Epithelial cell of esophagus (primary cell): ENCODE measurements around the gene CCDC174.

Experiments
- DNase-seq: peaks from one replicate; pipeline ENCODE4 v3.0.0; 2010; ENCODE audit warnings: low read depth
- H3K4me3 ChIP-seq: 2 replicates; pipeline ENCODE4 v1.5.1; 2011; ENCODE audit warnings: mild to moderate bottlenecking, low read length, control low read depth
- TF ChIP-seq, protein P1 (sequence below): IDR thresholded peaks from 2 replicates; pipeline ENCODE4 v1.5.1; 2011; ENCODE audit warnings: low read depth, mild to moderate bottlenecking, low read length, control low read depth, inconsistent platforms; ENCODE audit not compliant: insufficient read depth; ENCODE audit errors: missing control alignments

Gene CCDC174

DNA sequence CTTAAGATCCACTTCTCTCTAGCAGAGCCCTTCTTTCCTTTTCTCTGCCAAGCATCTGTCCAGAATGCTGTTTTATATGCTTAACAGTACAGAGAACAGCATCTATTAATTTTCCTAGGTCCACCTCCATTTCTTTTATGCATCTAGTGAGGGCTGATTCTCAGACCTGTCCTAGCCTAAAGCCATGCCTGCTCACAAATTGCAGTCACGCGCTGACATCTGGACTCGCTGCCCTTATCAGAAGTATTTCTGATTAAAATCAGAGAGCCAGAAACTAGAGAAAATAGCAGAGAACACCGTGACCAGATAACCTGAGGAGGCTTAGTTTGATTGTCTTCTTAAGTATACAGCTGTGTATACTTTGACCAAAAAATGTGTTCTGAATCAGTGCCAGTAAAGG lies 25.3 kb downstream of the CCDC174 start:
- H3K4me3 ChIP-seq: no peak overlapping the region
- TF ChIP-seq, protein P1, sequence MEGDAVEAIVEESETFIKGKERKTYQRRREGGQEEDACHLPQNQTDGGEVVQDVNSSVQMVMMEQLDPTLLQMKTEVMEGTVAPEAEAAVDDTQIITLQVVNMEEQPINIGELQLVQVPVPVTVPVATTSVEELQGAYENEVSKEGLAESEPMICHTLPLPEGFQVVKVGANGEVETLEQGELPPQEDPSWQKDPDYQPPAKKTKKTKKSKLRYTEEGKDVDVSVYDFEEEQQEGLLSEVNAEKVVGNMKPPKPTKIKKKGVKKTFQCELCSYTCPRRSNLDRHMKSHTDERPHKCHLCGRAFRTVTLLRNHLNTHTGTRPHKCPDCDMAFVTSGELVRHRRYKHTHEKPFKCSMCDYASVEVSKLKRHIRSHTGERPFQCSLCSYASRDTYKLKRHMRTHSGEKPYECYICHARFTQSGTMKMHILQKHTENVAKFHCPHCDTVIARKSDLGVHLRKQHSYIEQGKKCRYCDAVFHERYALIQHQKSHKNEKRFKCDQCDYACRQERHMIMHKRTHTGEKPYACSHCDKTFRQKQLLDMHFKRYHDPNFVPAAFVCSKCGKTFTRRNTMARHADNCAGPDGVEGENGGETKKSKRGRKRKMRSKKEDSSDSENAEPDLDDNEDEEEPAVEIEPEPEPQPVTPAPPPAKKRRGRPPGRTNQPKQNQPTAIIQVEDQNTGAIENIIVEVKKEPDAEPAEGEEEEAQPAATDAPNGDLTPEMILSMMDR: no peak
- no peak for DNase-seq

DNA sequence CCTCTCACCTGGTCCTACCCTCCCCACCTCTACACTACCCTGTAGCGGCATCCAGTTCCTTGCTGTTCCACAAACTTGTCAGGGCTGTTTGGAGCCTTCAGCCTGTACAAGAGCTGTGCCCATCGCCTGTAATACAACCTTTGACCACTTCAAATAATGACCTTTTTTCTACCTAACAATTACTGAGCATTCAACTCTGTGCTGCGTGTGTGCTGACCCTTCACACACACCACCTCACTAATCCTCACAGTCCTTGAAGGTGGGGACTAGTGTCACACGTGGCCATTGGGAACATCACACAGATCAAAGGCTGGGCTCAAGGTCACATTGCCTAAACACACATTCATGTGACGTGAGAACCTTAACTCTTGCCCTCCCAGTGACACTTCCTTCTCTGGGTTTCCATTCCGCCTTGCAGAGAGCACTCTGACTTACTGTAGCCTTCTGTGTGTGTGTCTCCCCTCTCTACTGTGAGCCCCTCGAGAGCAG lies 26.5 kb downstream of the CCDC174 start:
- TF ChIP-seq, protein P1: no peak
- DNase-seq: no peak
- H3K4me3 ChIP-seq: no peak overlapping the region

DNA sequence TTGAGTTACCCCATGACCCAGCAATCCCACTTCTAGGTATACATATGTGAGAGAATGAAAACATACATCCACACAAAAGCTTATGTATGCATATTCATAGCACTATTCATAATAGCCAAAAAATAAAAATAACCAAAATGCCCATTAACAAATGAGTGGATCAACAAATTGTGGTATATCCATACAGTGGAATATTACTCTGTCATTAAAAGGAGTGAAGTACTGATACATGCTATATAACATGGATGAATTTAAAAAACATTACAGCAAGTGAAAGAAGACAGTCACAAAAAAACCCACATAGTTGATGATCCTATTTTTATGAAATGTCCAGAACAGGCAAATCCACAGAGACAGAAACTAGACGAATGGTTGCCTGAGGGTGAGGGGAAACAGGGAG lies 28.6 kb downstream of the CCDC174 start:
- TF ChIP-seq, protein P1: no peak
- DNase-seq: no peak
- H3K4me3 ChIP-seq: no peak overlapping the region

DNA sequence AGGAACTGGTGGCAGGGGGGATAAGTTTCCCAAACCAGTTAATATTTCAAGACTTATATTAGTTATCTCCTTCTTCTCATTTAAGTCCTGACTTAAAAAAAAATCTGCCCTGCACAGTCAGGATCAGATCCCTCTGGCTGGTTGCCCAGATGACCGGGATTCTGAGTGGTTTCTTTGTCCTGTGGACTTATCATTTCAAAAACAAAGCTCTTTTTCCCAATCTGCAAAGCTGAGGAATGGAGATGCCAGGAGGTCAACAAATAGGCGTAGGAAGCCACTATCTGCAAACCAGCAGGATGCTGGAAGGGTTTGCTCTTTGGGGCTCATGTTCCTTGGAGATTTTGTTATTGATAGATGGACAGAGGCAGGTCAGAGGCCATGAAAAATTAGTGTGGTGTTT lies 29.2 kb downstream of the CCDC174 start:
- no peak for DNase-seq
- TF ChIP-seq, protein P1: no peak
- H3K4me3 ChIP-seq: no peak overlapping the region

DNA sequence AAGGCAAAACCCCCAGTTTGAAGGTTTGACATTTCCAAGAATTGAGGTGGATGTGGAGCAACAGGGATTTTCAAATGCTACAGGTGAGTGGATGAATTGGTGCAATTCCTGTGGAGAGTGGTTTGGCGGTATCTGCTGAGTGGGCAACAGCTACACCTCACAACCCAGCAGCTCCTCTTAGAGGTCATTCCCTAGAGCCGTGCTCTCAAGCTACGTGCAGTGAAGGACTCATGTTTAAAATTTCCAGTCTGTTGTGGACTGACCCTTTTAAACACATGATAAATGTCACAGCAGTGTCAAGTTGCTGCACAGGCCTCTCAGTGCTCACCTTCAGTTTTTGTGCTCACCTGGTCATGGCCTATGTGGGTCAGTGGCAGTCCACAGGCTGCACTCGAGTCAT lies 32.9 kb downstream of the CCDC174 start:
- TF ChIP-seq, protein P1: no peak
- no peak for DNase-seq

DNA sequence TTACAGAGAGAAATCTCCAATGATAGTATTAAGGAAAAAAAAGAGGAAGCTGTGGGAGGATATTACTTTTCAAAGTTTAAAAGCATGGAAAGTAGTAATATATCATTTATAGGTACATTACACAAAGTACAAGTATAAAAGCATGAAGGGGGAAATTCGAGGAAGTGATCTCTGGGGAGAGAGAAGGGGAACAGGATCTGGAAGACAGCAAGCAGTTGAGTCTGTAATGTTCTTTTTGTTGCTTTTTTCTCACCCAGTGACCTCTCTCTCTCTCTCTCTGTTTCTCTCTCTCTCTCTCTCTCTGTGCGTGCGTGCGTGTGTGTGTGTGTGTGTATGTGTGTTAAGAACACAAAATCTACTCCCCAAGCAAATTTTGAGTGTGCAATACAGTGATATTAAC lies 33.6 kb downstream of the CCDC174 start:
- no peak for DNase-seq

More for the DNA sequence above, 32.9 kb downstream of the CCDC174 start:
- H3K4me3 ChIP-seq: no peak overlapping the region

DNA sequence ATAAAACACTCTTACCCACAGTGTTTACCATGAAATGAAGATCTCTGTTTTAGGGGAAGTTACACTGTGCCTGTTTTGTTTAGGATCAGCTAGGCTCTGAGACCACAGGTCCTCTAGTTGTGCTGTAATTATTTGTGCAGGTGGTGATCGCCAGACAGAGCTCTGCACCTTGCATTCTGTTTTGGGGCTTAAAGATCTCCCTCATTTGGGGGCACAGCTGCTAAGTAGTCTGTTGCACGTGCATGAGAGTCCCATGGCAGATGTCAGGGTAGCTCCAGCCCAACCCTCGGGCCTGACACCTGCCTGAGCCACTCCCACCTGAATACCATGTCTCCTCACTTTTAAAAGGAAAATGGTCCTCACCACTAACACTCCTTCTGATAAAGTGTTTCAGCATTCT lies 35.8 kb downstream of the CCDC174 start:
- TF ChIP-seq, protein P1: no peak
- H3K4me3 ChIP-seq: no peak overlapping the region
- DNase-seq: no peak

More for the DNA sequence above, 33.6 kb downstream of the CCDC174 start:
- TF ChIP-seq, protein P1: no peak
- no peak overlapping the region for H3K4me3 ChIP-seq
